Measurements from ENCODE around the gene RASSF8. TPM values are rescaled to one million over a fixed set of nuclear protein-coding genes. Genes with fewer than 3 reads are reported as not detected.

The RASSF8 gene
- total and polyA plus RNA-seq, 4 donors: 10.6 to 86.7 (median 47.3) TPM

GRCh38 chr12:26018926-26019325, 60.4 kb downstream of the RASSF8 start:
- no peak overlapping the region for H3K4me3 ChIP-seq (ENCODE audit: low read length in 2 of 2)
- intact Hi-C loops (cut with DNase I): loop anchor here in 1 of 2 donors (5.0 to 10.0 kb wide), 2 partner anchors 57 to 194 kb away; no protein-coding TSS in a partner anchor
- no peaks in the 10 kb centered on the region for H3K27me3 ChIP-seq (ENCODE audit: control insufficient read depth in 1 of 2, insufficient read depth in 2 of 2, low read length in 1 of 2)
- DNase-seq (no peak), ATAC-seq (ENCODE audit: low FRiP score) (no peak)
- no peaks in the 10 kb centered on the region for H3K4me1 ChIP-seq (ENCODE audit: control insufficient read depth in 1 of 2, insufficient read depth in 2 of 2, low read length in 2 of 2)
- WGBS, 2 donors: 94 to 95% methylated on average over 2 of the region's 2 CpGs
- no peak overlapping the region for H3K27ac ChIP-seq (ENCODE audit: low read depth in 1 of 2, low read length in 2 of 2)
- no peaks in the 10 kb centered on the region for H3K9me3 ChIP-seq (ENCODE audit: control insufficient read depth, low read length)
- H3K36me3 ChIP-seq (ENCODE audit: control insufficient read depth in 1 of 2, insufficient read depth in 2 of 2, low read length in 1 of 2): no peaks in the 10 kb centered on the region

- 86 to 87% methylated on average over 2 of the region's 2 CpGs for WGBS, 2 donors
- intact Hi-C loops (cut with DNase I): loop anchor here (10.0 kb wide), 2 partner anchors 347 to 587 kb away; no protein-coding TSS in a partner anchor
- no peak for ATAC-seq (ENCODE audit: low FRiP score)
Observed at GRCh38 chr12:26021534-26021933, 63.1 kb downstream of the RASSF8 start.

GRCh38 chr12:26022043-26022442, 63.6 kb downstream of the RASSF8 start:
- no peak for DNase-seq

More at GRCh38 chr12:26021534-26021933, 63.1 kb downstream of the RASSF8 start:
- Histone ChIP-seq H3K27me3 (ENCODE audit: control insufficient read depth in 1 of 2, insufficient read depth in 2 of 2, low read length in 1 of 2) (no peaks in the 10 kb centered on the region), H3K4me3 (ENCODE audit: low read length in 2 of 2) (no peak overlapping the region), H3K27ac (ENCODE audit: low read depth in 1 of 2, low read length in 2 of 2) (no peak overlapping the region), H3K4me1 (ENCODE audit: control insufficient read depth in 1 of 2, insufficient read depth in 2 of 2, low read length in 2 of 2) (no peaks in the 10 kb centered on the region), H3K9me3 (ENCODE audit: control insufficient read depth, low read length) (no peaks in the 10 kb centered on the region), H3K36me3 (ENCODE audit: control insufficient read depth in 1 of 2, insufficient read depth in 2 of 2, low read length in 1 of 2) (no peaks in the 10 kb centered on the region)
- no peak for DNase-seq

GRCh38 chr12:26026713-26027112, 68.2 kb downstream of the RASSF8 start:
- H3K4me1 ChIP-seq (ENCODE audit: control insufficient read depth in 1 of 2, insufficient read depth in 2 of 2, low read length in 2 of 2): peaks cover 0 to 6% of the 10 kb centered on the region in 2 donors
- no peaks in the 10 kb centered on the region for H3K9me3 ChIP-seq (ENCODE audit: control insufficient read depth, low read length)
- no peaks in the 10 kb centered on the region for H3K27me3 ChIP-seq (ENCODE audit: control insufficient read depth in 1 of 2, insufficient read depth in 2 of 2, low read length in 1 of 2)
- H3K36me3 ChIP-seq (ENCODE audit: control insufficient read depth in 1 of 2, insufficient read depth in 2 of 2, low read length in 1 of 2): no peaks in the 10 kb centered on the region
- 95 to 98% methylated on average over 1 of the region's 1 CpG for WGBS, 2 donors
- DNase-seq: no peak
- ATAC-seq (ENCODE audit: low FRiP score): no peak
- H3K27ac ChIP-seq (ENCODE audit: low read depth in 1 of 2, low read length in 2 of 2): no peak overlapping the region
- H3K4me3 ChIP-seq (ENCODE audit: low read length in 2 of 2): no peak overlapping the region
- intact Hi-C loops (cut with DNase I): loop anchor here (10.0 kb wide), 2 partner anchors 352 to 592 kb away; no protein-coding TSS in a partner anchor

More at GRCh38 chr12:26022043-26022442, 63.6 kb downstream of the RASSF8 start:
- Histone ChIP-seq H3K27ac (ENCODE audit: low read depth in 1 of 2, low read length in 2 of 2) (no peak overlapping the region), H3K36me3 (ENCODE audit: control insufficient read depth in 1 of 2, insufficient read depth in 2 of 2, low read length in 1 of 2) (no peaks in the 10 kb centered on the region), H3K9me3 (ENCODE audit: control insufficient read depth, low read length) (no peaks in the 10 kb centered on the region), H3K4me1 (ENCODE audit: control insufficient read depth in 1 of 2, insufficient read depth in 2 of 2, low read length in 2 of 2) (no peaks in the 10 kb centered on the region), H3K4me3 (ENCODE audit: low read length in 2 of 2) (no peak overlapping the region), H3K27me3 (ENCODE audit: control insufficient read depth in 1 of 2, insufficient read depth in 2 of 2, low read length in 1 of 2) (no peaks in the 10 kb centered on the region)
- WGBS, 2 donors: 88 to 92% methylated on average over 3 of the region's 3 CpGs
- intact Hi-C loops (cut with DNase I): loop anchor here (10.0 kb wide), 2 partner anchors 347 to 587 kb away; no protein-coding TSS in a partner anchor
- ATAC-seq (ENCODE audit: low FRiP score): no peak

GRCh38 chr12:26027401-26027800, 68.9 kb downstream of the RASSF8 start:
- ATAC-seq (ENCODE audit: low FRiP score) (no peak), DNase-seq (no peak)
- H3K4me1 ChIP-seq (ENCODE audit: control insufficient read depth in 1 of 2, insufficient read depth in 2 of 2, low read length in 2 of 2): peaks cover 0 to 6% of the 10 kb centered on the region in 2 donors
- no peaks in the 10 kb centered on the region for H3K27me3 ChIP-seq (ENCODE audit: control insufficient read depth in 1 of 2, insufficient read depth in 2 of 2, low read length in 1 of 2)
- H3K4me3 ChIP-seq (ENCODE audit: low read length in 2 of 2): no peak overlapping the region
- H3K27ac ChIP-seq (ENCODE audit: low read depth in 1 of 2, low read length in 2 of 2): no peak overlapping the region
- H3K9me3 ChIP-seq (ENCODE audit: control insufficient read depth, low read length): no peaks in the 10 kb centered on the region
- intact Hi-C loops (cut with DNase I): loop anchor here (10.0 kb wide), 2 partner anchors 353 to 593 kb away; no protein-coding TSS in a partner anchor
- no peaks in the 10 kb centered on the region for H3K36me3 ChIP-seq (ENCODE audit: control insufficient read depth in 1 of 2, insufficient read depth in 2 of 2, low read length in 1 of 2)

- intact Hi-C loops (cut with DNase I): loop anchor here (10.0 kb wide), 2 partner anchors 354 to 594 kb away; no protein-coding TSS in a partner anchor
- Histone ChIP-seq H3K36me3 (ENCODE audit: control insufficient read depth in 1 of 2, insufficient read depth in 2 of 2, low read length in 1 of 2) (no peaks in the 10 kb centered on the region), H3K9me3 (ENCODE audit: control insufficient read depth, low read length) (no peaks in the 10 kb centered on the region), H3K4me3 (ENCODE audit: low read length in 2 of 2) (no peak overlapping the region), H3K27me3 (ENCODE audit: control insufficient read depth in 1 of 2, insufficient read depth in 2 of 2, low read length in 1 of 2) (no peaks in the 10 kb centered on the region), H3K27ac (ENCODE audit: low read depth in 1 of 2, low read length in 2 of 2) (no peak overlapping the region), H3K4me1 (ENCODE audit: control insufficient read depth in 1 of 2, insufficient read depth in 2 of 2, low read length in 2 of 2) (peaks cover 8 to 10% of the 10 kb centered on the region in 2 donors)
- ATAC-seq (ENCODE audit: low FRiP score): no peak
- no peak for DNase-seq
- WGBS, 2 donors: 32 to 34% methylated on average over 4 of the region's 4 CpGs
Observed at GRCh38 chr12:26028953-26029735, 70.7 kb downstream of the RASSF8 start.

- Histone ChIP-seq H3K4me1 (ENCODE audit: control insufficient read depth in 1 of 2, insufficient read depth in 2 of 2, low read length in 2 of 2) (peaks cover 8 to 10% of the 10 kb centered on the region in 2 donors), H3K36me3 (ENCODE audit: control insufficient read depth in 1 of 2, insufficient read depth in 2 of 2, low read length in 1 of 2) (no peaks in the 10 kb centered on the region), H3K27ac (ENCODE audit: low read depth in 1 of 2, low read length in 2 of 2) (no peak overlapping the region), H3K9me3 (ENCODE audit: control insufficient read depth, low read length) (no peaks in the 10 kb centered on the region), H3K27me3 (ENCODE audit: control insufficient read depth in 1 of 2, insufficient read depth in 2 of 2, low read length in 1 of 2) (no peaks in the 10 kb centered on the region), H3K4me3 (ENCODE audit: low read length in 2 of 2) (no peak overlapping the region)
- no peak for ATAC-seq (ENCODE audit: low FRiP score)
- DNase-seq: no peak
- 2 to 7% methylated on average over 3 of the region's 3 CpGs for WGBS, 2 donors
- intact Hi-C loops (cut with DNase I): loop anchor here (5.0 to 10.0 kb wide), 4 partner anchors 72 to 595 kb away; partner anchors contain the start of gene RASSF8 (in 1 of the 2)
Observed at GRCh38 chr12:26029736-26030022, 71.2 kb downstream of the RASSF8 start.

- Histone ChIP-seq H3K27me3 (ENCODE audit: control insufficient read depth in 1 of 2, insufficient read depth in 2 of 2, low read length in 1 of 2) (no peaks in the 10 kb centered on the region), H3K27ac (ENCODE audit: low read depth in 1 of 2, low read length in 2 of 2) (no peak overlapping the region), H3K4me3 (ENCODE audit: low read length in 2 of 2) (no peak overlapping the region), H3K36me3 (ENCODE audit: control insufficient read depth in 1 of 2, insufficient read depth in 2 of 2, low read length in 1 of 2) (no peaks in the 10 kb centered on the region), H3K4me1 (ENCODE audit: control insufficient read depth in 1 of 2, insufficient read depth in 2 of 2, low read length in 2 of 2) (peaks cover 8 to 10% of the 10 kb centered on the region in 2 donors), H3K9me3 (ENCODE audit: control insufficient read depth, low read length) (no peaks in the 10 kb centered on the region)
- DNase-seq: no peak
- intact Hi-C loops (cut with DNase I): loop anchor here in 1 of 2 donors (5.0 kb wide), 2 partner anchors 73 to 593 kb away; partner anchors contain the start of gene RASSF8
- no peak for ATAC-seq (ENCODE audit: low FRiP score)
- WGBS, 2 donors: 28 to 29% methylated on average over 3 of the region's 3 CpGs
Observed at GRCh38 chr12:26030371-26030770, 71.9 kb downstream of the RASSF8 start.
